Liver (tissue), 3 donors: ENCODE measurements around the gene TCTN2.

ENCODE experiments used
- ATF3 ChIP-seq: IDR thresholded peaks from 2 replicates; pipeline ENCODE4 v1.6.1; 2016; ENCODE audit warnings: antibody characterized with exemption
- CTCF ChIP-seq: fragments of 150-350 bp; IDR thresholded peaks from 2 replicates; pipeline ENCODE4 v1.5.1; 2017; ENCODE audit warnings: improper control_type of control experiment, low read depth, low read length; ENCODE audit not compliant: missing input control
- GABPA ChIP-seq, 2 donors: IDR thresholded peaks in 1 of 2; conservative IDR thresholded peaks in 1 of 2; 2 replicates each; pipeline ENCODE4 v1.6.1; 2016; ENCODE audit warnings: antibody characterized with exemption in 2 of 2, mild to moderate bottlenecking in 1 of 2, moderate library complexity in 1 of 2
- MAX ChIP-seq: IDR thresholded peaks from 2 replicates; pipeline ENCODE4 v1.6.1; 2016; ENCODE audit warnings: antibody characterized with exemption
- NR2F2 ChIP-seq: IDR thresholded peaks from 2 replicates; pipeline ENCODE4 v1.6.1; 2016; ENCODE audit warnings: antibody characterized with exemption
- REST ChIP-seq: IDR thresholded peaks from 2 replicates; pipeline ENCODE4 v1.6.1; 2016; ENCODE audit warnings: antibody characterized with exemption, mild to moderate bottlenecking
- SP1 ChIP-seq: IDR thresholded peaks from 2 replicates; pipeline ENCODE4 v1.6.1; 2018; ENCODE audit warnings: antibody characterized with exemption, mild to moderate bottlenecking
- TAF1 ChIP-seq: conservative IDR thresholded peaks from 2 replicates; pipeline ENCODE4 v1.6.1; 2016; ENCODE audit warnings: antibody characterized with exemption, mild to moderate bottlenecking
- YY1 ChIP-seq: IDR thresholded peaks from 2 replicates; pipeline ENCODE4 v1.6.1; 2016; ENCODE audit warnings: antibody characterized with exemption, mild to moderate bottlenecking
- ZBTB33 ChIP-seq: IDR thresholded peaks from 2 replicates; pipeline ENCODE4 v1.6.1; 2016; ENCODE audit warnings: antibody characterized with exemption
- donor health status: healthy.
- donor health status: healthy.

GRCh38 chr12:123733229-123733628 lies 62.3 kb downstream of the TCTN2 start:
- TF ChIP-seq ZBTB33, result no peak
- no peak for TF ChIP-seq CTCF
- TF ChIP-seq REST, result no peak
- no peak for TF ChIP-seq YY1
- no peak for TF ChIP-seq ATF3
- no peak for TF ChIP-seq MAX
- no peak for TF ChIP-seq TAF1
- no peak for TF ChIP-seq SP1
- TF ChIP-seq GABPA (IDR thresholded peaks at IDR 0.05 in 1 of 2, conservative IDR thresholded peaks at IDR 0.05 in 1 of 2), result no peak
- no peak for TF ChIP-seq NR2F2
